H9 (cell line): ENCODE results near the gene DLEC1. TPM values are rescaled to one million over a fixed set of nuclear protein-coding genes. Genes with fewer than 3 reads are reported as not detected.

Source experiments
- DNase-seq: peaks from one replicate; pipeline ENCODE4 v3.0.0-alpha.2; 2017
- H2AFZ ChIP-seq: one replicate; pipeline ENCODE4 v1.6.1; 2013; ENCODE audit warnings: mild to moderate bottlenecking, low read length, control low read depth, moderate library complexity
- H2AK5ac ChIP-seq: 2 replicates; pipeline ENCODE4 v1.6.1; 2013; ENCODE audit warnings: low read length, control low read depth, mixed read lengths; ENCODE audit not compliant: insufficient read length
- H2BK120ac ChIP-seq: one replicate; pipeline ENCODE4 v1.6.1; 2013; ENCODE audit warnings: low read depth, mild to moderate bottlenecking, low read length, control low read depth, inconsistent platforms; ENCODE audit not compliant: poor library complexity, severe bottlenecking
- H2BK12ac ChIP-seq: 2 replicates; pipeline ENCODE4 v1.6.1; 2013; ENCODE audit warnings: low read length, control low read depth, mixed read lengths, low read depth; ENCODE audit not compliant: insufficient read length
- H2BK15ac ChIP-seq: 2 replicates; pipeline ENCODE4 v1.6.1; 2013; ENCODE audit warnings: low read depth, low read length, control low read depth
- H2BK20ac ChIP-seq: one replicate; pipeline ENCODE4 v1.6.1; 2013; ENCODE audit warnings: low read depth, mild to moderate bottlenecking, low read length, control low read depth, inconsistent platforms; ENCODE audit not compliant: poor library complexity, severe bottlenecking
- H2BK5ac ChIP-seq: 2 replicates; pipeline ENCODE4 v1.6.1; 2013; ENCODE audit warnings: low read length, control low read depth, mixed read lengths; ENCODE audit not compliant: insufficient read length
- H3K14ac ChIP-seq: 2 replicates; pipeline ENCODE4 v1.6.1; 2013; ENCODE audit warnings: low read length, control low read depth; ENCODE audit not compliant: insufficient read depth
- H3K18ac ChIP-seq: 2 replicates; pipeline ENCODE4 v1.6.1; 2013; ENCODE audit warnings: low read depth, mild to moderate bottlenecking, mixed read lengths, low read length, control low read depth; ENCODE audit not compliant: insufficient read length
- H3K23ac ChIP-seq: 2 replicates; pipeline ENCODE4 v1.6.1; 2013; ENCODE audit warnings: low read length, control low read depth, mixed read lengths, low read depth; ENCODE audit not compliant: insufficient read length
- H3K23me2 ChIP-seq: 2 replicates; pipeline ENCODE4 v1.6.1; 2013; ENCODE audit warnings: low read depth, mild to moderate bottlenecking, mixed read lengths, low read length, control low read depth; ENCODE audit not compliant: insufficient read length, poor library complexity, severe bottlenecking
- H3K27ac ChIP-seq: 2 replicates; pipeline ENCODE4 v1.5.1; 2013; ENCODE audit warnings: low read length, control low read depth, mixed read lengths, low read depth; ENCODE audit not compliant: insufficient read length
- H3K27me3 ChIP-seq: 2 replicates; pipeline ENCODE4 v1.6.1; 2013; ENCODE audit warnings: low read length, control low read depth, inconsistent platforms; ENCODE audit not compliant: insufficient read depth
- H3K4ac ChIP-seq: 2 replicates; pipeline ENCODE4 v1.6.1; 2013; ENCODE audit warnings: low read depth, mild to moderate bottlenecking, control low read depth, inconsistent platforms, low read length, moderate library complexity
- H3K4me1 ChIP-seq: 2 replicates; pipeline ENCODE4 v1.6.1; 2013; ENCODE audit warnings: low read length, control low read depth, inconsistent platforms; ENCODE audit not compliant: insufficient read depth
- H3K4me2 ChIP-seq: 2 replicates; pipeline ENCODE4 v1.6.1; 2013; ENCODE audit warnings: low read length, control low read depth, mixed read lengths; ENCODE audit not compliant: insufficient read length, insufficient read depth
- H3K56ac ChIP-seq: 2 replicates; pipeline ENCODE4 v1.6.1; 2013; ENCODE audit warnings: low read depth, mild to moderate bottlenecking, mixed read lengths, low read length, control low read depth; ENCODE audit not compliant: insufficient read length
- H3K79me1 ChIP-seq: 2 replicates; pipeline ENCODE4 v1.6.1; 2013; ENCODE audit warnings: low read depth, mild to moderate bottlenecking, moderate library complexity, low read length, control low read depth, inconsistent platforms; ENCODE audit not compliant: insufficient read depth, poor library complexity, severe bottlenecking
- H3K79me2 ChIP-seq: 2 replicates; pipeline ENCODE4 v1.6.1; 2013; ENCODE audit warnings: low read length, control low read depth, inconsistent platforms; ENCODE audit not compliant: insufficient read depth
- H3K9ac ChIP-seq: 2 replicates; pipeline ENCODE4 v1.6.1; 2013; ENCODE audit warnings: low read length, control low read depth, mixed read lengths; ENCODE audit not compliant: insufficient read length; ENCODE audit errors: extremely low read depth
- H3K9me3 ChIP-seq: one replicate; pipeline ENCODE4 v1.6.1; 2013; ENCODE audit warnings: low read depth, low read length, inconsistent platforms; ENCODE audit not compliant: control insufficient read depth
- H3T11ph ChIP-seq: one replicate; pipeline ENCODE4 v1.6.1; 2013; ENCODE audit warnings: mild to moderate bottlenecking, low read length, control low read depth, inconsistent platforms
- H4K20me1 ChIP-seq: one replicate; pipeline ENCODE4 v1.6.1; 2013; ENCODE audit not compliant: control insufficient read depth, insufficient read length, insufficient read depth
- H4K5ac ChIP-seq: 2 replicates; pipeline ENCODE4 v1.6.1; 2013; ENCODE audit warnings: low read depth, mild to moderate bottlenecking, mixed read lengths, low read length, control low read depth; ENCODE audit not compliant: insufficient read length
- H4K8ac ChIP-seq: replicated peaks from 2 replicates; pipeline ENCODE4 v1.6.1; 2013; ENCODE audit warnings: low read length, control low read depth, mixed read lengths, low read depth; ENCODE audit not compliant: insufficient read length
- H4K91ac ChIP-seq: 2 replicates; pipeline ENCODE4 v1.6.1; 2013; ENCODE audit warnings: low read depth, mild to moderate bottlenecking, moderate library complexity, mixed read lengths, low read length, control low read depth; ENCODE audit not compliant: insufficient read length
- H3K27ac Mint-ChIP-seq, 3 experiments: 2 replicates in 2 of 3; 3 replicates in 1 of 3; pipeline ENCODE4 v1.8.0; 2020 to 2021; ENCODE audit warnings: mixed read lengths in 3 of 3, mild to moderate bottlenecking in 1 of 3, moderate library complexity in 1 of 3
- H3K27me3 Mint-ChIP-seq: 2 replicates; pipeline ENCODE4 v1.8.0; 2021; ENCODE audit warnings: low read depth, mild to moderate bottlenecking, moderate library complexity, mixed read lengths
- H3K36me3 Mint-ChIP-seq, 3 experiments: 2 replicates in 2 of 3; 3 replicates in 1 of 3; pipeline ENCODE4 v1.8.0; 2020 to 2021; ENCODE audit warnings: low read depth in 3 of 3, mixed read lengths in 3 of 3; ENCODE audit not compliant: insufficient read depth in 1 of 3
- H3K4me1 Mint-ChIP-seq, 2 experiments: 2 replicates each; pipeline ENCODE4 v1.8.0; 2020; ENCODE audit warnings: mixed read lengths in 2 of 2
- H3K4me3 Mint-ChIP-seq, 2 experiments: 2 replicates in 1 of 2; 3 replicates in 1 of 2; pipeline ENCODE4 v1.8.0; 2020 to 2021; ENCODE audit warnings: mild to moderate bottlenecking in 2 of 2, mixed read lengths in 2 of 2, moderate library complexity in 1 of 2
- H3K9me3 Mint-ChIP-seq, 2 experiments: 2 replicates in 1 of 2; 3 replicates in 1 of 2; pipeline ENCODE4 v1.8.0; 2020; ENCODE audit warnings: mild to moderate bottlenecking in 2 of 2, mixed read lengths in 2 of 2, moderate library complexity in 1 of 2
- CTCF ChIP-seq: fragments of 200-600 bp; sonication (generic); conservative IDR thresholded peaks from 3 replicates; pipeline ENCODE4 v1.8.0; 2021; ENCODE audit warnings: antibody characterized with exemption, mild to moderate bottlenecking
- WGBS: extraction: QIAGEN DNeasy Blood & Tissue Kit; methylation state at CpG from one replicate; pipeline ENCODE4 v1.1.7; 2013; ENCODE audit warnings: missing lambda C conversion rate, low lambda C conversion rate, mixed read lengths; ENCODE audit not compliant: insufficient read length; ENCODE audit errors: extremely low coverage; 5-methylcytosine and 5-hydroxymethylcytosine counted together
- total RNA-seq: library from RNA; stranded (reverse); gene quantifications from 2 replicates; pipeline ENCODE4 v1.2.1, GENCODE V29; 2021

Gene DLEC1
- total RNA-seq, 1 experiment from 2014 or later = 2.1 TPM

DNA sequence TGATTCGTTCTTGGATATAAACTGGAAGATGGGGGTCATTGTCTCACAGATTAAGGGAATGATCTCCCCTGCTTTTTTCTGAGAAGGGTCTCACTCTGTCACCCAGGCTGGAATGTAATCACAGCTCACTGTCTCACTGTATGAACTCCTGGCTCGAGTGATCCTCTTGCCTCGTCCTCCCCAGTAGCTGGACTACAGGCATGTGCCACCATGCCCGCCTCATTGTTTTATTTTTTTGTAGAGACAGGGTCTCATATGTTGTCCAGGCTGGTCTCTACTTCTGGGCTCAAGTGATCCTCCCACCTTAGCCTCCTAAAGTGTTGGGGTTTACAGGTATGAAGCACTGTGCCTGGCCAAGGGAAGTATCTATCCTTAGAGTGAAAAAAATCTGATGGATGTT, 131.7 kb downstream of the DLEC1 start:
- H3K23me2 ChIP-seq = no peaks in the 10 kb centered on the region
- no peak overlapping the region for H3K27ac ChIP-seq
- Mint-ChIP-seq H3K4me3 (no peak overlapping the region), H3K27ac (peak overlapping the region in 1 of 3 experiments; percentile 61; a peak in 2 of 7 replicates), H3K36me3 (peaks cover 0 to 4% (median 0%) of the 10 kb centered on the region in 3 experiments; a peak in 3 of 7 replicates), H3K9me3 (no peaks in the 10 kb centered on the region), H3K4me1 (peaks cover 35 to 39% of the 10 kb centered on the region in 2 experiments), H3K27me3 (no peaks in the 10 kb centered on the region)
- no peak overlapping the region for H2BK12ac ChIP-seq
- no peak overlapping the region for H4K8ac ChIP-seq
- H3K4ac ChIP-seq = no peak overlapping the region
- H3K27me3 ChIP-seq = no peaks in the 10 kb centered on the region
- H3K9ac ChIP-seq = no peak overlapping the region
- H2BK20ac ChIP-seq = no peak overlapping the region
- no peak overlapping the region for H2BK5ac ChIP-seq
- no peak overlapping the region for H2AFZ ChIP-seq
- no peak overlapping the region for H3K23ac ChIP-seq
- H3K56ac ChIP-seq = no peak overlapping the region
- no peak overlapping the region for H3T11ph ChIP-seq
- H4K20me1 ChIP-seq = no peaks in the 10 kb centered on the region
- H3K4me2 ChIP-seq = no peak overlapping the region
- H2AK5ac ChIP-seq = no peak overlapping the region
- DNase-seq = no peak
- H2BK120ac ChIP-seq = no peak overlapping the region
- no peak overlapping the region for H3K18ac ChIP-seq
- H3K79me1 ChIP-seq = peaks cover 8% of the 10 kb centered on the region
- no peak overlapping the region for H4K5ac ChIP-seq
- no peak overlapping the region for H4K91ac ChIP-seq
- H3K9me3 ChIP-seq = no peaks in the 10 kb centered on the region
- peaks cover 3% of the 10 kb centered on the region; the same call in 1 of the 2 replicates for H3K4me1 ChIP-seq
- H3K14ac ChIP-seq = no peak overlapping the region
- peaks cover 24% of the 10 kb centered on the region; the same call in 1 of the 2 replicates for H3K79me2 ChIP-seq
- no CpG with 5 or more reads among the region's 4 CpGs for WGBS
- no peak for TF ChIP-seq CTCF
- H2BK15ac ChIP-seq = no peak overlapping the region
